EH (cell line): ENCODE data around the gene KRTAP10-9.

ENCODE experiments used
- DNase-seq: peaks from one replicate; pipeline ENCODE4 v3.0.0-alpha.2; 2015; ENCODE audit warnings: low read depth

Gene KRTAP10-9

GRCh38 chr21:44666401-44667320 lies 39.8 kb downstream of the KRTAP10-9 start, which contains the start of gene KRTAP12-2:
TSS of gene KRTAP12-2 (minus strand) at chr21:44666927. CDS start at chr21:44666886, 41 bp downstream.
- no peak for DNase-seq

DNA sequence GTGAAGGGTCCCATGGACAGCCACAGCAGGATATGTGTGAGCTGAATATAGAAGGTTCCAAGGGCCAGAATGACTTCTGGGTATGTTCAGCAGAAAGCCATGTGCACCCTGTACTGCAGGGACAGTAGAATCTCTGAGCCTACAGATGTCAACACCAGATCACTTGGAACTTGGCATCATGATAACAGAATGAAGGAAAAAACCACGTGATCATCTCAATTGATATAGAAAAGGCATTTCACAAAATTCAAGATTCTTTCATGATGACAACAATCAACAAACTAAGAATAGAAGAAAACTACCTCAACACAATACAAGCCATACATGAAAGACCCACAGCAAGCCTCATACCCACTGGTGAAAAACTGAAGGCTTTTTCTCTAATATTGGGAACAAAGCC lies 40.7 kb downstream of the KRTAP10-9 start:
- no peak for DNase-seq

- no peak for DNase-seq
Observed at GRCh38 chr21:44670642-44671432, 43.9 kb downstream of the KRTAP10-9 start.

- no peak for DNase-seq
Observed at GRCh38 chr21:44671911-44672310, 45.0 kb downstream of the KRTAP10-9 start.

DNA sequence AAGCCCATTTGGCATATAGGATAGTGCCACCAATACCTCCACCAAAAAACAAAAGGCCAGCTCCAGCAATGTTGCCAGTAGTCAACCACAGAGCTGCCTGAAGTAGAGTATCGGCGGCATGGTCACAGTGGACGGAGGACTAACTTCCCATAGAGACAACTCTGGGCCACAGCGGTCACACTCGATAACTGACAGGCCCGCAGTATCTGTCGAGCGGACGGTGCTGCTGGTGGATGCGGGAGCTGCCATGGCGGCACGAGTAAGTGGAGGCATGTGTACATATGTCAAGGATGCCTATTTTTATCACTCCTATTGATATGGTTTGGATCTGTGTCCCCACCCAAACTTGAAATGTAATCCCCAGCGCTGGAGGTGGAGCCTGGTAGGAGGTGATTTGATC lies 51.0 kb downstream of the KRTAP10-9 start:
- DNase-seq = no peak
